HL-60/S4 treated with retinoic acid at 250 ng/mL for 4 days and 3 days (cell line): ENCODE results near the gene KIF27.

Experiments used
- in situ Hi-C: fragments of 300-500 bp; cut with MboI; formaldehyde crosslinking; loops from 2 replicates; pipeline ENCODE4 v1.7.0; 2022; ENCODE audit warnings: low sequenced_read_pairs

KIF27 gene

GRCh38 chr9:83817011-83817355 lies 104.2 kb downstream of the KIF27 start:
- in situ Hi-C loops, result loop anchor here (25.0 kb wide), 1 partner anchor 105 kb away; the partner anchor contains the start of gene UBQLN1

GRCh38 chr9:83815120-83815519 lies 106.1 kb downstream of the KIF27 start:
- in situ Hi-C loops, result loop anchor here (25.0 kb wide), 1 partner anchor 103 kb away; the partner anchor contains the start of gene UBQLN1

GRCh38 chr9:83809213-83809612 lies 112.0 kb downstream of the KIF27 start:
- in situ Hi-C loops, result loop anchor here (25.0 kb wide), 1 partner anchor 97 kb away; the partner anchor contains the start of gene UBQLN1

GRCh38 chr9:83804454-83804853 lies 116.8 kb downstream of the KIF27 start:
- in situ Hi-C loops, result loop anchor here (25.0 kb wide), 1 partner anchor 92 kb away; the partner anchor contains the start of gene UBQLN1

- in situ Hi-C loops, result loop anchor here (25.0 kb wide), 1 partner anchor 92 kb away; the partner anchor contains the start of gene UBQLN1
Observed at GRCh38 chr9:83803941-83804340, 117.3 kb downstream of the KIF27 start.

DNA sequence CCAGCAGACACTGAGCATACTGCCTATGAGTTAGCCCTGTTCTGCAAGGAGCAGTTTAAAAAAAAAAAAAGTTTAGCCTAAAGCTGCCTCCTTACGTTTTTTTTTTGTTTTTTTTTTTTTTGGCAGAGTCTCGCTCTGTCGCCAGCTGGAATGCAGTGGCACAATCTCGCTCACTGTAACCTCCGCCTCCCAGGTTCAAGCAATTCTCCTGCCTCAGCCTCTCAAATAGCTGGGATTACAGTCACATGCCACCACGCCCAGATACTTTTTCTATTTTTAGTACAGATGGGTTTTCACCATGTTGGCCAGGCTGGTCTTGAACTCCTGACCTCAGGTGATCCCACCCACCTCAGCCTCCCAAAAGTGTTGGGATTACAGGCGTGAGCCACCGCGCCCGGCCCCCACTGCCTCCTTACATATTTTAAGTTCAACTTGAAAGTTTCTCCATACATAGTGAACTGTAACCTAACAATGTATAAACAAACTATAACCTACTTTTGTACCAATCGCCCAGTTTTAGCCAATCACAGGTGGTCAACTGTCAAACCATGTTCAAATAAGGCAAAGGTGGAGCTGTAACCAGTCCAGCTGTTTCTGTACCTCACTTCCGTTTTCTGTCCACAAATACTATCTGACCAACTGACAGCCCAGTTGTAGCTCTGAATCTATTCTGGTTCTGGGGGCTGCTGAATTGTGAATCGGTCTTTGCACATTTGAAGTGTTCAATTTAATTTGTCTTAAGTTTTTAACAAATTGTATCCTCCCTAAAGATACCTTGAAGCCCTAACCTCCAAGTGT lies 120.8 kb downstream of the KIF27 start:
- in situ Hi-C loops, result loop anchor here (25.0 kb wide), 1 partner anchor 88 kb away; the partner anchor contains the start of gene UBQLN1

- in situ Hi-C loops, result no loop called here
Observed at GRCh38 chr9:83794051-83794450, 127.2 kb downstream of the KIF27 start.

- in situ Hi-C loops, result no loop called here
Observed at GRCh38 chr9:83792746-83793145, 128.5 kb downstream of the KIF27 start.
